GM10266 (cell line): ENCODE measurements around the gene FNBP1.

ENCODE experiments used
- DNase-seq: peaks from one replicate; pipeline ENCODE4 v3.0.0; 2012; ENCODE audit errors: extremely low spot score
- CTCF ChIP-seq: IDR thresholded peaks from 2 replicates; pipeline ENCODE4 v1.5.1; 2012; ENCODE audit warnings: mild to moderate bottlenecking, low read depth; ENCODE audit not compliant: control insufficient read depth, insufficient read depth; ENCODE audit errors: missing control alignments

FNBP1 gene

GRCh38 chr9:130039528-130040147, 3.4 kb downstream of the FNBP1 start:
- no peak for TF ChIP-seq CTCF
- no peak for DNase-seq

GRCh38 chr9:130036099-130036498, 6.9 kb downstream of the FNBP1 start:
- no peak for DNase-seq
- no peak for TF ChIP-seq CTCF

- TF ChIP-seq CTCF: no peak
- no peak for DNase-seq
Measured at GRCh38 chr9:130034570-130034969, 8.4 kb downstream of the FNBP1 start.

- no peak for TF ChIP-seq CTCF
- DNase-seq: no peak
Measured at GRCh38 chr9:130030651-130031127, 12.3 kb downstream of the FNBP1 start.

GRCh38 chr9:130029223-130029973, 13.6 kb downstream of the FNBP1 start:
- DNase-seq: no peak
- TF ChIP-seq CTCF: no peak

- no peak for DNase-seq
- TF ChIP-seq CTCF: no peak
Measured at GRCh38 chr9:130028493-130029222, 14.3 kb downstream of the FNBP1 start.
